G401.6 (cell line): Measurements from ENCODE around the gene PPP2R2C.

Experiments
- FAIRE-seq: peaks from 2 replicates; lab custom pipeline; 2012; peaks lifted over from hg19 to GRCh38; lab: Jason Lieb, UNC

Gene PPP2R2C

DNA sequence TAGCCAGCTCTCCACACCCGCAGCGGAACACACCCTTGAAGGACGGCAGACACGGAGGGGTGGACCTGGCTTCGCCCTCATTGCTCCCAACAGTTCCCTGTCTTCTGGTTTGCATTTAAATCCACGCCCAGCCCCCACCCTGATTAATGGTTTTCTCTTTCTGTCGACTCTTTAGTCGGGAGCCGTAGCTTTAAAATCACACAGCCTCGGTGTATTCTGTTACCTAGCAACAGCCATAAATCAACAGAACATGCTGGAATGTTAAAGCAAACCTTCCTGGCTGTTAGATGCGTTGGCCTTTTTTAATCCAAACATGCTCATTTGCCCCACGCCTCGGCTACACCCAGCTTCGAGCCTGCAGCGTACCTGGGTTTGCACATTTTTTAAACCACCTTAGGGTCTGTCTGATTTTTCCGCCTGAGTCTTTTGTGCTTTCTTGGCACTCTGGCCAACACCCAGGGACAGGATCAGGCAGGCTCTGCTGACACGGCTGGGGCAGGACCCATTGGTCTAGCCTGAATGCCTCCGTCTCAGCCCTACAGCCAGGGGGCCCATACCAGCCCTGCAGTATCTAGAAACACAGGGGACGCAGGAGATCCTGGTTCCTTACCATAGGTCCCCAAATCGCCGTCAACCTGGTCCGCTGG lies 21.4 kb upstream of the PPP2R2C start:
- no peak for FAIRE-seq

DNA sequence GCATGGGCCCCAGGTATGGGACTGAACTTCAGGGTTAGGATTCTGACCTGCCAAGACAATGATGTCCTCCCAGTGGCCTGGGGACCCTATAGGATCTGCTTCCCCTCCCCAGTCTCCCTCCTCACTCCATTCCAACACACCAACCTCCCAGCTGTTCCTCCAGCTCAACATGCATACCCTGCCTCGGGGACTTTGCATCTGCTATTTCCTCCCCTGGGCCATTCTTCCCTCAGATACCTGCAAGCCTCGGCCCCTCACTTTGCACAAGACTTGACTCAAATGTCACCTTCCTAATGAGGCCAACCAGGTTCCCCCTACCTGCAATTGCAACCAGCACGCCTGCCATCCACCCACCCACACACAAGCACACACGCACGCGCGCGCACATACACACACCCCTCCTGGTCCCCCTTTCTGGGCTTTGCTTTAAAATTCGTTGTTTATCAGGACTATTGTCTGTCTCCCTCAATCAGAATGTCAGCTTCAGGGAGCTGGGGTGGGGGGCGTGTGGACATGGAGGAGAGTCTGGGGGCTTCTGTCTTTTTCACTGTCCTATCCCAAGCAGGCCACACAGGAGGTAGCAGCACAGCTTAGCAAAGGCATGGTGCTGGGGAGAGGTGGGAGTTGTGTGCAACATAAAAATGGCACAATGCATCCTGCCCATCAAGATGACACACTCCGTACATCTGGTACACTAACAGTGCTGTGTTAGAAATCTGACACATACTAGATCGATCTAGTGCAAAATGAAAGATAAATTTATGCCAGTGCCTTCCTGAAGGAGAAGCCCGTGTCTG lies 20.6 kb upstream of the PPP2R2C start:
- FAIRE-seq, result no peak

DNA sequence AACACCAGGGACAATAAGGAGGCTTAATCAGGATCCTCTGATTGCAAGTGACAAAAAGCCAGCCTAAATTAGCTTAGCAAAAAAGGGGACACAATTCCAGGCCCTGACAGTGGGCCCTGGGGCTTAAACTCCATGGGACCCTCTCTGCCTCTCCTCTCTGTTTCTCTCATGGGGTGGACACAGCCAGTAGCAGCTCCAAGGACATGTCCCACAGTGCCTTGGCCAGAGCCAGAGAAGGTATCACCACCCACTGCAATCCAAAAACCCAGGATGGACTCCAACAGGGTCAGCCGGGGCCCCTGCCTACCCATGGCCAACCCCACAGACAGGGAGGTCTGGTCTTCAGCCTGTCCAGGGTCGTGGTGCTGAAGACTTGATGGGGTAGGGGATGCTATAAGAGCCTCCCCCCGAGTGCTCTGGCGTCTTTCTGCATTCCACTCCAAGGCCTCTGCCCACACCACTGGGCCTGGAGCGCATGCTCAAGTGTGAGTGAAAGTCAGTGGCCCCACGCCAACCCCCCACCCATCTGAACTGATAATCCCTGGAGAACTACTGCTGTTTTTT lies 19.7 kb upstream of the PPP2R2C start:
- FAIRE-seq, result no peak

DNA sequence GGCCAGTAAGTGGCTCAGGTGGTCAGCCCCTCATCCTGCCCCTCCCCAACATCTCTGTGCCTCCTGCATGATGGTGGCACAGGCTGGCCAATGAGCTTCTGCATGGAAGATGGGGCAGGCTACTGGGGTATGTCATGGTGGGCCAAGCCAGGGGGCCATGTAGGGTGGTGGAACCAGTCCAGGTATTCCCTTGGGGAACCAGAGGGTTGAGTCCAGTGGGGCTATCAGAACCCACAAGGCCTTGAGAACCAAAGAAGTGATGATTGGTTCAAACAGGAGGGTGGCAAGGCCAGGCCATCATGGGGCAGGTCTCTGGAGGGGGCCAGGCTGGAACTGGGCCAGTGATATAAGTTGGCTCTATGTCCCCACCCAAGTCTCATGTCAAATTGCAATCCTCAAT lies 18.8 kb upstream of the PPP2R2C start:
- FAIRE-seq, result no peak

DNA sequence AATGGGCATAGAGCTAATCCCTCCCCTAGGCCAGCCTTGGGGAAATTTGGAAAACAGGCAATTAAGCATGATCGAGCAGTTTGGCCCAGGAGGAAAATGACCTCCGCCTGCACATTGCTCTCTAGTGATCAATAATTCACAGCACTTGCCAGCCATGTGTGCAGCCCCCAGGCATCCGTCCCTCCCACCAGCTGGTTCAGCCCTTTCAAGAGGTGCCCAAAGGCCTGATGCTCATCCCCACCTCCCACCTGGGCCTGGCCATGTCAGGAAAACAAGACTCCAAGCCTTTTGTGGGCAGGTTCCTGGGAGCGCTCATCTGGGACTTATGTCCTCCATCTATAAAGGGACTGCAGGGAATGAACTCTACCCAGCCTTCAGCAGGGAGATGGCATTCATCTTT lies 17.5 kb upstream of the PPP2R2C start:
- no peak for FAIRE-seq

DNA sequence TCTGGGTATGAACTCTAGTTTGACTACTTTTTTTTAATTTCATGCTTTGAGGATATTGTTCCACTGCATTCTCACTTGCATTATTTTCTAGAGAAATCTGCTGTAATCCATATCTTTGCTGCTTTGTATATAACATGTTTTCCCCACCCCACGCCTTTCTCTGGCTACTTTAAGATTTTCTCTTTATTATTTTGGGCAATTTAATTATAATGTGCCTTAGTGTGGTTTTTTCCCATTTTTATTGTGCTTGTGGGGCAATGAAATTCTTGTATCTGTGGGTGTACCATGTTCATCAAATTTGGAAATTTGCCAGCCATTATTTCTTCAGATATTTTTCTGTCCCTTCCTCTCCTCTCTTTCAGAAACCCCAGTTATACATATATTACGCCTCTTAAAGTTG lies 15.1 kb upstream of the PPP2R2C start:
- no peak for FAIRE-seq

DNA sequence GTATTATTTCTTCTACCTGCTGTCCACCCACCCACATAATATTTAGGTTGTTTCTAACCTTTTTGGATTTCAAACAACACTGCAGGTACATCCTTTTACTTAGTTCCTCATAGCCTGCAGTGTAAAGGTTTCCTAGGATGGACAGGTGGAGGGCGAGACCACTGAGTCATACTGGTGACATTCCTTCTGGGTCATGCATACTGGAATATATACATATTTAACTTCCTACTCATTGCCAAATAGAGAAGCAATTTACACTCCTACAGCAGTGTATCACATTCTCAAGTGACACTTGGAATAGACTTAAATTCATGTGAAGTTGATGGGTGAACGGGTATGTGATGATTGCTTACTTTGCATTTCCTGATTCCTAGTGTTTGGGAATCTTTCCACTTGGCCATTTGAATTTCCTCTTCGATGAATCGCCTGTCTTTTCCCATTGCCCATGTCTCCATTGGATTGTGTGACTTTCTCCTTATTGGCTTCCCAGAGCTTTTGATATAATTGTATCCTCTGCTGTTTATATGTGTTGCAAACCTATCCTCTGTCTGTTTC lies 8.2 kb upstream of the PPP2R2C start:
- no peak for FAIRE-seq

DNA sequence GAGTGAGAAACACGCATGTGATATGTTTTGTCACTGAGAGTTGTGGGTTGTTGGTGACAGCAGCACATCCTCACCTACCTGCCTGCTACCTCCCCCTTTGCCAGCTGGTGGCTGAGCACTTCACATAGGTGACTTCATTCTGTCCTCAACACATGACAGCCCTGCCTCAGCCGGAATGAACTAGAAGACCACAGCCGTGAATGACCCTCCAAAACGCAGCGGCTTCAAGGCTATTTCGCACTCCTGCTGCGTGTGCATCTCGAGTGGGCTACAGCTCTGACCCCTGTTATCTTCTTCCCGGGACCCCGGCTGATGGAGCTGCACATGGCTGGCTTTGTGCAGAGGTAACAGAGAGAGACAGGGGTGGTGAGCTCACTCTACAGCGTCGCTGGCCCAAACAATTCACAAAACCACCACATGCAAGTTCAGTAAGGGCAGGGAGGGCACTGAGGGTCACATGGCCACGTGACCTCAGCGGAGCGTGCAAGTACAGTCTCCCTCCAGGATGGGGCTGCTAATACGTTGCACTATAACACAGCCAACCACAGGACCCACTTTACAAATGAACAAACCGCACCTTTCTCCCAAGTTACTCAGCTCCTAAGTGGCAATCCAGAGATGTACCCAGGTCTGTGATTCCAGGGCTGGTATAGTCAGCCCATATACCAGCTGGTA lies 6.3 kb upstream of the PPP2R2C start:
- no peak for FAIRE-seq

DNA sequence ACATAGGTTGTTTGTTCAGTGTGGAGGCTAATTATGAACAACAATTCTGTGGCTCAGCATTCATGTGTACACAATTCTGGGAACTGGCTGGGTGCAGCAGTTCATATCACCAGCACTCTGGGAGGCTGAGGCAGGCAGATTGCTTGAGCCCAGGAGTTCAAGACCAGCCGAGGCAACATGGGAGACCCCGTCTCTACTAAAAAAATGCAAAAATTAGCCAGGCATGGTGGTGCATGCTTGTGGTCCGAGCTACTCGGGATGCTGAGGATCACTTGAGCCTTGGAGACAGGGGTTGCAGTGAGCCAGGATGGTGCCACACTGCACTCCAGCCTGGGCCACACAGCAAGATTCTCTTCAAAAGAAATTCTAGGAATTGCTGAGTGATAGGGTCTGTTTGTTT lies 4.5 kb upstream of the PPP2R2C start:
- FAIRE-seq, result no peak

DNA sequence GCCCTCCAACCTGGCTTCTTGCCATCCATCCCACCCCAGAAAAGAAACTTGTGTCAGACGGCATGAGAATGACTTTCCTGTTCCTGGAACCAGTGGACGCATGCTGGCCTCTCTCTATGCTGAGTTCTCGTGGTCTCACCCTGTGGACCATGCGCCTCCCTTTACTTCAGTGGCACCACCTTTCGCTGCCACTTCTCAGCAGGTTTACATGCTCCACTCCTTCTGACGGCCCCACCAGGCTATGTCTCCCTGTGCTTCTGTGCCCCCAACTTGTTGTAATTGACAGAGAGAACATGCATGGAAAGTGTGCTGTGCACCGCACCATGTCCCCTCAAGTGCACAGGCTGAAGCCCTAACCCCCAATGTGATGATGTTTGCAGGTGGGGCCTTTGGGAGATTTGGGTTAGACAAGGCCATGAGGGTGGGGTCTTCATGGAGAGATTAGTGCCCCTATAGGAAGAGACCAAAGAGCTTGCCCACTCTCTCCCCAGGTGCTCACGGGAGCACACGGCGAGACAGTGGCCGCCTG lies 3.1 kb upstream of the PPP2R2C start:
- FAIRE-seq, result no peak

DNA sequence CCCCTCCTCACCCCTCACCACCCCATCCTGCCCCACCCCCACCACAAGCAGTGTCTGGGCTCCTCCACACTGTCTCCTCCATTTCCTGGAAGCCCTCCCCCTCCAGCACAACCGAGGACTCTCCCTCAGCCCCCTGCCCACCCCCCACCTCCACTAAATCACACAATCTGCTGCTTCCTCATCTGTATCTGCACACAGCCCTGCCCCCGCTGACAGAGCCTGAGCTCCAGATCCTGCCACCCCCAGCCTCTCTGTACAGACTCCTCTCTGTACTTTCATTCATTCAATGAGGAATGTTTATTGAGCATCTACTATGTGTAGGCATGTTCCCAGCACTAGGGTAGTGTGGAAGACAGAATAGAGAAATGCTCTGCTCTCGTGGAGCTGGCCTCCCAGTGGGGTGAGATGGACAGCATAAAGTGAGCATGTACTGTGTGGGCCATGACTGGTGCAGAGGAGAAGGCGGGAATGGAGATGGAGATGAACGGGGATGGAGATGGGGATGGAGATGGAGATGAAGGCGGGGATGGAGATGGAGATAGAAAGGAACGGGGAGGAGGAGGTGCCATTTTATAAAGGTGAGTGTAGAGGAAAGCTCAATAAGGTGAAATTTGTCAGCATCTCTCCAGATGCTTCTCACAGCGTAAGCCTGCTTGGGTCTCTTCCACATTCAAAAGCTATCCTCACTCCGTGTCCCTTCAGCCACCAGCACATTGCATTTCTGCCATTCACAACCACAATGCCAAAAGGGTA lies 2.5 kb upstream of the PPP2R2C start:
- no peak for FAIRE-seq

DNA sequence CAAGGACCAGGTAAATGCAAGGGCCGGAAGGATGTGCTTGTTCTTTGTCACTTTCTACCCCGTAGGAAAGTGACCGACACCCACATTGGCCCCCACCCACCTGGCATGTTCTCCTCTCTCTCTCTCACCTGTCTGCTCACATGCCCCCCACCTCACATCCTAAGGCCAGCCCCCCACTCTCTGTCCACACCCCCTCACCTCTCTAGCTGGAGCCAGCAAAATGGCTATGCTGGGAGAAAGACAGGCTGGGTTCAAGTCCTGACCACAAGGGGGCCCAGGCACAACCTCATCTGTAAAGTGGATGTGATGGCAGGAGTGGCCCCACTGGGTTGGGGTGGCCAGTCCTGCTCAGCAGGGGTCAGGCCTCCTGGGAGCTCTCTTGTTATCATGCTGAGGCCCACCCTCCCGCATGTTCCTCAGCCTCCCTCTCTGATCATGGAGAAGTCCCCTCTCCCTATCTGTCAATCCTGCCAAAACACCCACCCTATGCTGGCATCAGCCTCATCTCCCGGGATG lies 1.7 kb upstream of the PPP2R2C start:
- no peak for FAIRE-seq

DNA sequence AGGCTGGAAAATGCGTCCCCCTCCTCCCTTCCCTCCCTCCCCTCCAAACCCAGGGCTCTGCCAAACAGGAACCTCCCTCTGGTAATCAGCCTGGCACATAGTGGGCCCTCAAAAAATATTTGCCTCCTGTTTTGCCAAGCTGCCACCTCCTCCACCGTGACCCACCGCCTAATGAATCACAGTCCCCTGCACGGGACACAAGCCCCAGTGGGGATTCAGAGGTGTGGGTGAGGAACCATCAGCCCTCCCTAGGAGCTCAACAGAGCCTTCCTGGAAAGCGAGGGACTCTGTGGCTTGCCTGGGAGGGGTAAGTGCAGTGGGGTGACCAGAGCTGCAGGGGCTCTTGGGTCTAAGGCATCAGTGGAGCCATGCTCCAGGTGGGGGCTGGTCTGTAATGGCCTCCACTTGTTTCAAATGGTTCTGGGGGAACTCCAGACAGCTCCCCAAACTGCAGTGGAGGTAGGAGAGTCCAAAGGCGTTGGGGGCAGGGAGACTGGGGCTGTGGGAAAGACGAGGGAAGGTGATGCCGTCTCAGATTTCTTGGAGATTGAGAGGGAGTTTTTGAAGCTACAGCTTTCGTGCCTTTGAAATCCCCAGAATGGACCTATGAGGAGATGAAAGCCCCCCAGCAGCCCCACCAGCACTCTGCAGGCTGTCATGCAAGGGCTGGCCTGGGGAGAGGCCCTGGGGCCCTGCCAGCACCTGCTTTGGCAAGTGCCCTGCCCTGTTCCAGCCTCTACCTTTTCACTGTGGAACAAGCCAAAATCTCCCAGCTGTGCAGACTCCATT lies 1.0 kb upstream of the PPP2R2C start:
- no peak for FAIRE-seq

DNA sequence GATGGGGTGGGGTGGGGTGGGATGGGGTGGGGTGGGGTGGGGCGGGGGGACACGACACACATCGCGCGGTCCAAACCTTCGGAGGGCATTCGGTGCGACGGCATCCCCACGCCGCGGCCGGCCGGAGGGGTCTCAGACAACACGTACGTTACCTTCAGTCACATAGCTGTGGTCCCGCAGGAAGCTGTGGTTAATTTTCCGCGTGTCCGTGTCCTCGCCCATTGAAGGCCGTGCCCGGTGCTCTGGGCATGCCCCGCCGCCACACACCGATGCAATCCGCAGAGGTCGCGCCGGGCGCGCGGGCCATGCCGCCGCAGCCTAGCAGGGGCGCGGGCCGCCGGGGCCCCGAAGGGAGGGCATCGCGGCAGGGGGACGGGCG lies 417 bp downstream of the PPP2R2C start:
- FAIRE-seq, result no peak

DNA sequence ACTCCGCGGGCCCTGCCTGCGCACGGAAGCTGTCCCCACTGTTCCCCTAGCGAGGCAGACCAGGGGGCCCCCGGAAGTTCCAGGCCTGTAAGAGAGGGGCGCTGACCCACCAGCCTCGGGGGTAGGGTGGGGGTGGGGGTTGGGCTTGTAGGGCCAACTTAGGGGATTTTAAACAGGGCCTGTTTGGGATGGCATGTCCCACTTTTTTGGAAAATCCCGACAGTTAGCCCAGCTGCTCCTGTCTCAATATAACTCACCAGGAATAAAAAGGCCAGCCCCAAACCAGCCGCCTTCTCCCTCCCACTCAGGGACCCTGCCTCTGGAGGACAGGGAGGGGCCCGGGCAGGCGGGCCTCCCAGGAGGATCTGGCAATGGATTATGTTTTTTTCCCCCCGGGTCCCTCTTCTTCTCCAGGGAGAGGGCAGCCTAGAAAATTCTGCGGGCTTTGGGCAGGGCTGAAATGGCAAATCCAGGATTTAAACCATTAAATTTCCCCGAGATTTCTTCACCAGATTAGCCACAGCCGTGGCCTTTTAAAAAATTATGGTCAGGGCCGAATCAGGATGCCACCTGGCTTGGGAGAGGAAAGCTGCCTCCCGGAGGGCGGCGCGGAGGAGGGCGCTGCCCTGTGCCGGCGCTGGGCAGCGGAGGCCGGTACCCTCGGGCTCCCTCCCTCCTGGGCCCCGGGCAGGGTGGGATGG lies 957 bp downstream of the PPP2R2C start:
- FAIRE-seq, result no peak

DNA sequence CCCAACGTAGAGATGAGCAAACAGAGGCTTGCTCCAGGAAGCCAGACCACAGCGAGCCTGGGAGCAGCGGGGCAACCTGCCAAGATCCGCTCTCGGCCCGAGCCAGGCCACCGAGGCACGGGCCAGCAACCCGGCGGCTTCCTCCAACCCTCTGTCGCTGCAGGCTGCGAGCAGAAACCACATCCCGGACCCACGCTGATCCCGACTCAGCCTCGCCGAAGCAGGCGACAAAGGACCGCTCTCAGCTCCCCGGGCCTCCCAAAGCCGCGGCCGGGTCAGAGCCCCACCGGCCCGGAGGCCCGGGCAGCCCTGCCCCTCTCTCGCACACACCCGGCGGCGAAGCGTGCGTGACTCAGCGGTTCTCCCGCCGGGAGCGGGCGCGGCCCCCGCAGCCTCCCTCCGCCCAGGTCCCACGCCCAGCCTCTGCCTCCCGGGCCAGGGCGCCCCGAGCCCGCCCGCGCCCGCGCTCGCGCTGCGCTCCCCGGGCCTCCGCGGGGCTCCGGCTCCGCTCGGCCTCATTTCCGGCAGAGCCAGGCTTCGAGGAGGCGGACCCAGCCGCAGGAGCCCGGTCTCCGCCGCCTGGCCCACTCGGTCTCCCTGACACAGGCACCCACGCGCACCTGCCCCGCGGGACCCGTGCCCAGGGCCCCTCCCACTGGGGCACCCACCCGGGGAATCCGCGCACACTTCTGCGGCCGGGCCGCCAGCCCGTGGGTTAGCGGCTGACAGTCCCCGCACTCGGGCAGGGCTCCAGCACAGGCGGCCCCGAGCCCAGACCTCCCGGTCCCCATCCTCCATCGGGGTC lies 1.7 kb downstream of the PPP2R2C start:
- no peak for FAIRE-seq

DNA sequence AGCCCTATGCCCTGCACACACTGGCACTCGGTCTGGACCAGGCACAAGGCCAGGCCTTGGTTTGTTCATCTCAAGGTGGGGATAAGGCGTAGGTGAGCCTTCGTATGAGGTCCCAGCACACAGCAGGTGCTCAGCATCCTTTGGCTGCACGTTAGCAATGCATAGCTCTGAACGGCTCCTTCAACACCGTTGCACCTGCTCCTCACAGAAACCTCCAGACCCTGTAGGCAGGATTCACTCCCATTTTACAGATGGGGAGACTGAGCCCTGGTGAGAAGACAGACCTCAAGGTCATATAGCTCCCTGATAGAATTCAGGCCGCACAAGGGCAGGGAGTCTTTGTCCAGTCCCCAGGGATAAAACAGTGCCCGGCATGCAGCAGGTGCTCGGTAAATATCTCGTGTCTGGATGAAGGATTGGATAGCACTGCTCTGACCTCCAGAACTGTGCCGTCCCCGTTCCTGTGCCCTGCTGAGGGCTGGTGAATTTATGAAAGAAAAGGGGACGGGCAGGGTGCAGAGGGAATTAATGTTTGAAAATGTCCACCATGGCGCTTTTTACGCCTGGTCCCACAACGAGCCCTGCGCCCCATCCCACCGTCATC lies 2.4 kb downstream of the PPP2R2C start:
- no peak for FAIRE-seq

DNA sequence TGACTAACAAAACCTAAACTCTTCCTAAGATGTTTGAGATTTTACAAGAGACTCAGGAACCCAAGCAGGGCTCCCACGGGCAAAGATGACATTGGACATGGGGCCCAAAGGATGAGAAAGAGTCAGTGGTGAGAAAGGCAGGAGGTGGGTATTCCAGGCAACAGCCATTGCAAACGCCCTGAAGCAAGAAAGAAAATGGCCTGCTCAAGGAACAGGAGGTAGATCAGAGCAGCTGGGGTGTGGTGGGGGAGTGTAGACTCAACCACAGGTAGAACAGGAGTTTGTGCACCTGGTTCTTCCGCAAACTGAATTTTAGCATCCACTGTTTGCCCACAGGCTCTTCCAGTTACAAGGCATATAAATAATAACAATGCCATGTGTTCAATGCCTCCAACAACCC lies 3.3 kb downstream of the PPP2R2C start:
- FAIRE-seq, result no peak

DNA sequence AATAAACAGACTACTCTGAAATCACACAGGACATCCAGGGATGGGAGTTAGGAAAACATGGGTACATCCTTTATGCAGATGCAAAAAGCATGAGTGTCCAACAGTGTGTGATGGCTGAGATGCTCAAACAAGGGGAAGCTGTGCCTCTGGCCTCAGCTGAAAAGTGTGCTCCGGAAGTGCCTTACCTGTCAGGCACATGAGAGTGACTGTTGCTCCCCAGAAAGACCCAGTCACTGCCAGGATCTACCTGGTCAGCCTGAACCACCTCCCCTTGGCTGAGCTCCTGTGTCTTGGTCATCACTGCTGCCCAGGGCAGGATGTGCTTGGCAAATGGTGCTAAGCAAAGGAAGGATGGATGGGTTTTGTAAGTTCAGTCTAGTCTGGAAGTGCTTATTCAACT lies 4.0 kb downstream of the PPP2R2C start:
- no peak for FAIRE-seq
